Measurements from ENCODE around the gene UNC5B.

UNC5B gene

GRCh38 chr10:71344993-71345480, 132.7 kb downstream of the UNC5B start:
- DNase-seq (ENCODE audit: low read depth), result no peak

- DNase-seq (ENCODE audit: low read depth), result no peak
These were observed 133.3 kb downstream of the UNC5B start for GRCh38 chr10:71345694-71346093.

- no peak for DNase-seq (ENCODE audit: low read depth)
These were observed 134.4 kb downstream of the UNC5B start for GRCh38 chr10:71346731-71347130.

- DNase-seq (ENCODE audit: low read depth), result no peak
These were observed 135.4 kb downstream of the UNC5B start for GRCh38 chr10:71347587-71348395.

- no peak for DNase-seq (ENCODE audit: low read depth)
These were observed 136.5 kb downstream of the UNC5B start for GRCh38 chr10:71348850-71349249.

GRCh38 chr10:71349406-71349805, 137.0 kb downstream of the UNC5B start:
- no peak for DNase-seq (ENCODE audit: low read depth)

GRCh38 chr10:71351087-71351486, 138.7 kb downstream of the UNC5B start:
- DNase-seq (ENCODE audit: low read depth), result no peak

DNA sequence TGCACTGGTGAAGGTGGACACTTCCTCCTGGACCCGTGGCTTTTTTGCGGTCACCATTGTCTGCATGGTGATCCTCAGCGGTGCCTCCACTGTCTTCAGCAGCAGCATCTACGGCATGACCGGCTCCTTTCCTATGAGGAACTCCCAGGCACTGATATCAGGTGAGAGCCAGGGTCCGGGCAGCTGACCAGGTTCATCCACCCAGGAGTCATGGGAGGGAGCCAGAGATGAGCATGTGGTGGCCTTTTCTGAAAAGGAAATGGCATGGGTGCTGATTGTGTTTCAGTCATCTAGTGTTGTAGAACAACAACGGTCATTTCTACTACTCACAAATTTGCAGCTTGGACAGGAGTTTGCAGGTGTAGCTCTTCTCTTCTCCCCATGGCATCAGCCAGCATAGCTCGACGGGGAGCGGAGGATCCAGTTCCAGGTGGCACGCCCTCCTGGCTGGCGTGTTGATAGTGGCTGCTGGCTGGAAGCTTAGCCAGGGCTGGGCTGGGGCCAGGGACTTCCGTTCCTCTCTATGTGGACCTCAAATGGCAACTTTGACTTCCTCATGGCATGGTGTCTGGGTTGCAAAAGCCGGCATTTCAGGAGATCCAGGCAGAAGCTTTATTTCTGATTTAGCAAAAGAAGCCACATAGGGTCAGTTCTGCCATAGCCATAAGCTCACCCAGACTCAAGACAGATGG, 139.4 kb downstream of the UNC5B start:
- no peak for DNase-seq (ENCODE audit: low read depth)

Measured in fibroblast of gingiva (primary cell).